SK-N-SH (cell line): ENCODE results near the gene KRT3. TPM values are rescaled to one million over a fixed set of nuclear protein-coding genes. Genes with fewer than 3 reads are reported as not detected.

Source experiments
- CTCF ChIA-PET: fragments of 300-600, 350-600 bp; formaldehyde crosslinking; extraction: SDS; loops from one replicate; lab custom pipeline; 2021; lab: Yijun Ruan, JAX
- POLR2A ChIA-PET: fragments of 350-600 bp; sonication (Branson Sonifier 250); formaldehyde crosslinking; extraction: SDS; loops from one replicate; lab custom pipeline; 2020; ENCODE audit warnings: antibody characterized with exemption, inconsistent platforms; lab: Yijun Ruan, JAX
- DNase-seq: peaks from one replicate; pipeline ENCODE4 v3.0.0; 2012
- H2AFZ ChIP-seq: fragments of 200-600 bp; sonication (generic); 2 replicates; pipeline ENCODE4 v1.8.1; 2016; ENCODE audit warnings: antibody characterized with exemption, mild to moderate bottlenecking, low read depth
- H3F3A ChIP-seq: fragments of 200-600 bp; sonication (generic); replicated peaks from 2 replicates; pipeline ENCODE3; 2016; ENCODE audit warnings: antibody characterized with exemption, mild to moderate bottlenecking; ENCODE audit not compliant: insufficient read depth
- H3K27ac ChIP-seq, 2 experiments: fragments of 200-500 bp in 1 of 2; fragments of 200-600 bp in 1 of 2; sonication (Bioruptor generic) in 1 of 2; sonication (generic), shearing (Covaris generic) in 1 of 2; 2 replicates each; pipeline versions ENCODE4 v1.5.1 to v1.6.1; 2014 to 2016; ENCODE audit warnings: low read depth in 2 of 2, inconsistent platforms in 1 of 2, low read length in 1 of 2, mild to moderate bottlenecking in 1 of 2, mixed read lengths in 1 of 2
- H3K27me3 ChIP-seq: fragments of 200-600 bp; sonication (generic), shearing (Covaris generic); 2 replicates; pipeline ENCODE4 v1.6.1; 2016; ENCODE audit warnings: mixed run types; ENCODE audit not compliant: insufficient read depth
- H3K36me3 ChIP-seq, 2 experiments: fragments of 200-500 bp in 1 of 2; fragments of 200-600 bp in 1 of 2; sonication (Bioruptor generic) in 1 of 2; sonication (generic) in 1 of 2; replicated peaks in 1 of 2; 2 replicates each; pipeline versions ENCODE3 to v1.5.1; 2014 to 2016; ENCODE audit warnings: low read length in 1 of 2, mild to moderate bottlenecking in 1 of 2; ENCODE audit not compliant: insufficient read depth in 2 of 2, control insufficient read depth in 1 of 2
- H3K4me1 ChIP-seq, 2 experiments: fragments of 200-500 bp in 1 of 2; fragments of 200-600 bp in 1 of 2; sonication (Bioruptor generic) in 1 of 2; sonication (generic), shearing (Covaris generic) in 1 of 2; 2 replicates each; pipeline versions ENCODE4 v1.5.1 to v1.6.1; 2014 to 2016; ENCODE audit warnings: low read depth in 1 of 2, low read length in 1 of 2, mixed run types in 1 of 2; ENCODE audit not compliant: insufficient read depth in 2 of 2, control insufficient read depth in 1 of 2
- H3K4me2 ChIP-seq: fragments of 200-600 bp; sonication (generic), shearing (Covaris generic); 2 replicates; pipeline ENCODE4 v1.6.1; 2017; ENCODE audit warnings: mixed run types
- H3K4me3 ChIP-seq, 2 experiments: fragments of 200-500 bp in 1 of 2; fragments of 200-600 bp in 1 of 2; sonication (Bioruptor generic) in 1 of 2; sonication (generic), shearing (Covaris generic) in 1 of 2; 2 replicates each; pipeline versions ENCODE4 v1.5.1 to v1.8.1; 2014 to 2016; ENCODE audit warnings: low read depth in 2 of 2, inconsistent platforms in 1 of 2, low read length in 1 of 2, mild to moderate bottlenecking in 1 of 2, mixed read lengths in 1 of 2, moderate library complexity in 1 of 2
- H3K79me2 ChIP-seq: fragments of 200-600 bp; sonication (generic); 2 replicates; pipeline ENCODE4 v1.8.1; 2017; ENCODE audit warnings: mild to moderate bottlenecking; ENCODE audit not compliant: insufficient read depth
- H3K9ac ChIP-seq: fragments of 200-600 bp; sonication (generic); 2 replicates; pipeline ENCODE4 v1.6.1; 2017; ENCODE audit warnings: mixed run types
- H3K9me2 ChIP-seq: fragments of 200-600 bp; sonication (generic); 2 replicates; pipeline ENCODE4 v1.6.1; 2017; ENCODE audit warnings: mixed run types
- H3K9me3 ChIP-seq: fragments of 200-600 bp; sonication (generic); 2 replicates; pipeline ENCODE4 v1.6.1; 2017; ENCODE audit warnings: mixed run types, mild to moderate bottlenecking, moderate library complexity
- H4K20me1 ChIP-seq: fragments of 200-600 bp; sonication (generic); 2 replicates; pipeline ENCODE4 v1.6.1; 2017; ENCODE audit warnings: mild to moderate bottlenecking, mixed run types; ENCODE audit not compliant: insufficient read depth
- CHD2 ChIP-seq: fragments of 150-350 bp; IDR thresholded peaks from 2 replicates; pipeline ENCODE4 v1.6.1; 2018; ENCODE audit warnings: low read length; ENCODE audit not compliant: partially characterized antibody
- ELF1 ChIP-seq: IDR thresholded peaks from 2 replicates; pipeline ENCODE4 v1.4.0; 2012
- EP300 ChIP-seq, 2 experiments: IDR thresholded peaks; 2 replicates each; pipeline versions ENCODE4 v1.4.0 to v1.6.1; 2012; ENCODE audit warnings: borderline replicate concordance in 1 of 2, low read depth in 1 of 2, low read length in 1 of 2
- GABPA ChIP-seq: IDR thresholded peaks from 2 replicates; pipeline ENCODE4 v1.4.0; 2012; ENCODE audit warnings: low read depth, mild to moderate bottlenecking
- JUND ChIP-seq: IDR thresholded peaks from 2 replicates; pipeline ENCODE4 v1.4.0; 2012
- MEF2A ChIP-seq: IDR thresholded peaks from 2 replicates; pipeline ENCODE4 v1.4.0; 2012; ENCODE audit warnings: low read depth, borderline replicate concordance
- NRF1 ChIP-seq: IDR thresholded peaks from 2 replicates; pipeline ENCODE4 v1.6.1; 2012; ENCODE audit warnings: low read depth, mild to moderate bottlenecking, low read length
- RAD21 ChIP-seq: IDR thresholded peaks from 2 replicates; pipeline ENCODE4 v1.6.1; 2012; ENCODE audit warnings: mild to moderate bottlenecking, low read length
- RCOR1 ChIP-seq: fragments of 150-350 bp; IDR thresholded peaks from 2 replicates; pipeline ENCODE4 v1.6.1; 2017; ENCODE audit warnings: antibody characterized with exemption, low read length
- REST ChIP-seq: IDR thresholded peaks from 2 replicates; pipeline ENCODE4 v1.6.1; 2012; ENCODE audit warnings: mild to moderate bottlenecking, low read depth, low read length, moderate library complexity
- RXRA ChIP-seq: IDR thresholded peaks from 2 replicates; pipeline ENCODE4 v1.4.0; 2012; ENCODE audit warnings: low read depth, mild to moderate bottlenecking, borderline replicate concordance
- SIN3A ChIP-seq: IDR thresholded peaks from 2 replicates; pipeline ENCODE4 v1.6.1; 2012; ENCODE audit warnings: low read depth, mild to moderate bottlenecking, low read length, moderate library complexity, borderline replicate concordance
- TAF1 ChIP-seq: IDR thresholded peaks from 2 replicates; pipeline ENCODE4 v1.6.1; 2012; ENCODE audit warnings: low read depth, mild to moderate bottlenecking, low read length, moderate library complexity, borderline replicate concordance
- TCF12 ChIP-seq: IDR thresholded peaks from 2 replicates; pipeline ENCODE4 v1.4.0; 2012
- TEAD4 ChIP-seq: IDR thresholded peaks from 2 replicates; pipeline ENCODE4 v1.4.0; 2012; ENCODE audit warnings: mild to moderate bottlenecking, borderline replicate concordance; ENCODE audit not compliant: insufficient read depth
- ZBTB33 ChIP-seq: IDR thresholded peaks from 2 replicates; pipeline ENCODE4 v1.4.0; 2012; ENCODE audit warnings: low read depth, borderline replicate concordance
- WGBS: methylation state at CpG from one replicate; pipeline ENCODE4 v1.1.6; 2017; ENCODE audit warnings: low lambda C conversion rate; 5-methylcytosine and 5-hydroxymethylcytosine counted together
- polyA plus RNA-seq, 3 experiments: library from polyadenylated mRNA; depleted of rRNA; stranded (reverse); fragments of >200 nt; gene quantifications; 2 replicates each; pipeline ENCODE4 v1.2.3, GENCODE V29; 2012

KRT3 gene
- polyA plus RNA-seq, 1 of the 3 experiments (the other 2 are of a cell fraction): not detected

GRCh38 chr12:52790427-52791270 is 5.3 kb downstream of the KRT3 start:
- Histone ChIP-seq H3K4me3 (no peak overlapping the region), H3K27me3 (peaks cover 18% of the 10 kb centered on the region; the same call in 1 of the 2 replicates)

More at GRCh38 chr12:52790427-52791270, 5.3 kb downstream of the KRT3 start:
- Histone ChIP-seq H3K36me3 (no peaks in the 10 kb centered on the region), H3K4me1 (no peaks in the 10 kb centered on the region), H3K9ac (no peak overlapping the region), H3K9me2 (no peaks in the 10 kb centered on the region), H3K9me3 (no peaks in the 10 kb centered on the region), H3K27ac (no peak overlapping the region), H3K79me2 (no peaks in the 10 kb centered on the region), H3K4me2 (no peak overlapping the region), H3F3A (no peaks in the 10 kb centered on the region), H2AFZ (no peak overlapping the region), H4K20me1 (no peaks in the 10 kb centered on the region)
- no peak for DNase-seq
- CTCF ChIA-PET: interaction anchor here (0.6 to 2.5 kb wide), 3 partner anchors 12 to 191 kb away, joined by 3 to 6 read pairs (median 3); no protein-coding TSS in a partner anchor
- TF ChIP-seq RXRA: no peak
- TF ChIP-seq ZBTB33: no peak
- TF ChIP-seq TAF1: no peak
- no peak for TF ChIP-seq RCOR1
- no peak for TF ChIP-seq GABPA
- TF ChIP-seq SIN3A: no peak
- TF ChIP-seq TCF12: no peak
- TF ChIP-seq REST: no peak
- no peak for TF ChIP-seq CHD2
- no peak for TF ChIP-seq MEF2A
- TF ChIP-seq RAD21: no peak
- no peak for TF ChIP-seq NRF1
- TF ChIP-seq TEAD4: no peak
- no peak for TF ChIP-seq ELF1
- no peak for TF ChIP-seq EP300 (IDR thresholded peaks at IDR 0.05; ENCODE audit: borderline replicate concordance in 1 of 2, low read depth in 1 of 2, low read length in 1 of 2)
- no peak for TF ChIP-seq JUND
- WGBS: 42% methylated on average over 12 of the region's 19 CpGs
- POLR2A ChIA-PET: no interaction called here
